Osteocyte (in vitro differentiated cells): Measurements from ENCODE around the gene GLB1L3. TPM values are rescaled to one million over a fixed set of nuclear protein-coding genes. Genes with fewer than 3 reads are reported as not detected.

ENCODE experiments used
- DNase-seq: peaks from one replicate; pipeline ENCODE4 v3.0.0; 2021; ENCODE audit warnings: mixed read lengths; ENCODE audit not compliant: unreplicated experiment; ENCODE audit errors: extremely low spot score
- H3K27ac Mint-ChIP-seq: one replicate; pipeline ENCODE4 v1.8.0; 2021; ENCODE audit warnings: mild to moderate bottlenecking, mixed read lengths; ENCODE audit not compliant: unreplicated experiment
- H3K27me3 Mint-ChIP-seq: one replicate; pipeline ENCODE4 v1.8.0; 2021; ENCODE audit warnings: mixed read lengths; ENCODE audit not compliant: unreplicated experiment
- H3K36me3 Mint-ChIP-seq: one replicate; pipeline ENCODE4 v1.8.0; 2021; ENCODE audit warnings: mixed read lengths; ENCODE audit not compliant: unreplicated experiment
- H3K4me1 Mint-ChIP-seq: one replicate; pipeline ENCODE4 v1.8.0; 2021; ENCODE audit warnings: mixed read lengths; ENCODE audit not compliant: unreplicated experiment
- H3K4me3 Mint-ChIP-seq: one replicate; pipeline ENCODE4 v1.8.0; 2021; ENCODE audit warnings: mild to moderate bottlenecking, moderate library complexity, mixed read lengths; ENCODE audit not compliant: unreplicated experiment
- H3K9me3 Mint-ChIP-seq: one replicate; pipeline ENCODE4 v1.8.0; 2021; ENCODE audit warnings: mixed read lengths; ENCODE audit not compliant: unreplicated experiment
- CTCF ChIP-seq: fragments of 200-600 bp; sonication (generic); IDR thresholded peaks from 2 replicates; pipeline ENCODE4 v1.5.0; 2021; ENCODE audit warnings: antibody characterized with exemption, mild to moderate bottlenecking, moderate library complexity
- total RNA-seq: library from RNA; stranded (reverse); gene quantifications from 2 replicates; pipeline ENCODE4 v1.2.1, GENCODE V29; 2021

Gene GLB1L3
- total RNA-seq, 1 donor from 2014 or later = not detected

- H3K36me3 Mint-ChIP-seq = no peaks in the 10 kb centered on the region
Measured at GRCh38 chr11:134366254-134366653, 90.1 kb downstream of the GLB1L3 start.

GRCh38 chr11:134367781-134368180 is 91.6 kb downstream of the GLB1L3 start:
- no peak overlapping the region for H3K4me3 Mint-ChIP-seq
- no peak for DNase-seq
- no peaks in the 10 kb centered on the region for H3K36me3 Mint-ChIP-seq
- peaks cover 2% of the 10 kb centered on the region for H3K27me3 Mint-ChIP-seq
- H3K27ac Mint-ChIP-seq = no peak overlapping the region
- no peaks in the 10 kb centered on the region for H3K9me3 Mint-ChIP-seq
- TF ChIP-seq CTCF = no peak
- H3K4me1 Mint-ChIP-seq = no peaks in the 10 kb centered on the region

More at GRCh38 chr11:134366254-134366653, 90.1 kb downstream of the GLB1L3 start:
- Mint-ChIP-seq H3K27ac (no peak overlapping the region), H3K27me3 (peaks cover 2% of the 10 kb centered on the region), H3K4me3 (no peak overlapping the region), H3K4me1 (no peaks in the 10 kb centered on the region), H3K9me3 (no peaks in the 10 kb centered on the region)
- no peak for DNase-seq
- no peak for TF ChIP-seq CTCF

Other genes with a start within 250 kb of the GLB1L3 start
- 170 and 177 TPM in 2 replicates for gene JAM3, start 207.3 kb upstream of the GLB1L3 start, total RNA-seq
- 20.7 and 21.7 TPM in 2 replicates for gene NCAPD3, start 52.4 kb upstream of the GLB1L3 start, total RNA-seq
- 54.3 and 58.8 TPM in 2 replicates for gene VPS26B, start 51.7 kb upstream of the GLB1L3 start, total RNA-seq
- gene THYN1, start 23.0 kb upstream of the GLB1L3 start, total RNA-seq = 32.6 and 33.9 TPM in 2 replicates
- gene ACAD8, start 22.8 kb upstream of the GLB1L3 start, total RNA-seq = 25.5 and 26.8 TPM in 2 replicates
- gene GLB1L2, start 55.6 kb downstream of the GLB1L3 start, total RNA-seq = 0.21 TPM in 1 of 2 replicates, not detected in the other
- gene B3GAT1, start 135.9 kb downstream of the GLB1L3 start, total RNA-seq = 1.6 and 2.4 TPM in 2 replicates